PC-3 (cell line): ENCODE results near the gene MALAT1. TPM values are rescaled to one million over a fixed set of nuclear protein-coding genes. Genes with fewer than 3 reads are reported as not detected.

Experiments used
- ATAC-seq: fragments of 200-7000 bp; cut with Tn5 transposase; 2 replicates; pipeline ENCODE4 v1.9.1; 2020; ENCODE audit warnings: mild to moderate bottlenecking, moderate library complexity
- BruUV-seq: library from RNA; stranded (reverse); fragments of 400-500 nt; replicated peaks from 2 replicates; lab custom pipeline; 2021; lab: Mats Ljungman, UMichigan
- CTCF ChIA-PET: fragments of 300-600 bp; sonication (Branson Sonifier 250); formaldehyde crosslinking; loops from one replicate; lab custom pipeline; 2022; ENCODE audit warnings: antibody characterized with exemption; lab: Charles Lee
- POLR2A ChIA-PET: fragments of 300-600 bp; sonication (Branson Sonifier 250); formaldehyde crosslinking; loops from one replicate; lab custom pipeline; 2022; ENCODE audit warnings: antibody characterized with exemption; ENCODE audit not compliant: unreplicated experiment; lab: Charles Lee
- DNase-seq: peaks from one replicate; pipeline ENCODE4 v3.0.0-alpha.2; 2015
- H2AFZ ChIP-seq: fragments of 300-600 bp; sonication (generic); 2 replicates; pipeline ENCODE4 v1.6.0; 2016; ENCODE audit warnings: antibody characterized with exemption, low read length
- H3F3A ChIP-seq: fragments of 300-600 bp; sonication (generic); one replicate; pipeline ENCODE4 v1.6.0; 2017; ENCODE audit warnings: antibody characterized with exemption, low read length, control low read depth, mild to moderate bottlenecking; ENCODE audit not compliant: unreplicated experiment
- H3K27ac ChIP-seq: fragments of 300-600 bp; sonication (generic); 2 replicates; pipeline ENCODE4 v1.5.1; 2016; ENCODE audit warnings: mild to moderate bottlenecking, low read length
- H3K27me3 ChIP-seq: fragments of 300-600 bp; sonication (generic); 2 replicates; pipeline ENCODE4 v1.6.1; 2016; ENCODE audit warnings: low read length, mixed read lengths
- H3K36me3 ChIP-seq: fragments of 300-600 bp; sonication (generic); 2 replicates; pipeline ENCODE4 v1.6.1; 2016; ENCODE audit warnings: low read depth, mixed run types, low read length, mixed read lengths
- H3K4me1 ChIP-seq: fragments of 300-600 bp; sonication (generic); 2 replicates; pipeline ENCODE4 v1.5.1; 2016; ENCODE audit warnings: low read length; ENCODE audit not compliant: insufficient read depth
- H3K4me2 ChIP-seq: fragments of 300-600 bp; sonication (generic); 2 replicates; pipeline ENCODE4 v1.6.0; 2016; ENCODE audit warnings: low read length
- H3K4me3 ChIP-seq: fragments of 300-600 bp; sonication (generic); 2 replicates; pipeline ENCODE4 v1.5.1; 2016; ENCODE audit warnings: mild to moderate bottlenecking, low read length, mixed read lengths
- H3K79me2 ChIP-seq: fragments of 300-600 bp; sonication (generic); 2 replicates; pipeline ENCODE4 v1.6.1; 2017; ENCODE audit warnings: low read length, mixed read lengths
- H3K9ac ChIP-seq: fragments of 300-600 bp; sonication (generic); 2 replicates; pipeline ENCODE4 v1.6.0; 2016; ENCODE audit warnings: mild to moderate bottlenecking, low read length
- H3K9me2 ChIP-seq: fragments of 300-600 bp; sonication (generic); replicated peaks from 2 replicates; pipeline ENCODE4 v1.6.1; 2016; ENCODE audit warnings: mixed run types, low read length, mixed read lengths
- H3K9me3 ChIP-seq: fragments of 300-600 bp; sonication (generic); 2 replicates; pipeline ENCODE4 v1.6.1; 2016; ENCODE audit warnings: low read length, mixed read lengths
- H4K20me1 ChIP-seq: fragments of 300-600 bp; sonication (generic); 2 replicates; pipeline ENCODE4 v1.6.1; 2016; ENCODE audit warnings: low read length, mixed read lengths
- CTCF ChIP-seq: fragments of 300-600 bp; sonication (generic); conservative IDR thresholded peaks from 2 replicates; pipeline ENCODE4 v1.5.1; 2017; ENCODE audit warnings: antibody characterized with exemption, low read depth, mild to moderate bottlenecking, low read length
- EZH2 ChIP-seq: fragments of 300-600 bp; sonication (generic); IDR thresholded peaks from one replicate; pipeline ENCODE4 v1.6.1; 2017; ENCODE audit warnings: antibody characterized with exemption, mild to moderate bottlenecking, low read length; ENCODE audit not compliant: unreplicated experiment
- EZH2phosphoT487 ChIP-seq: fragments of 300-600 bp; sonication (generic); IDR thresholded peaks from 2 replicates; pipeline ENCODE4 v1.6.1; 2018; ENCODE audit warnings: mild to moderate bottlenecking, antibody characterized with exemption, low read length, borderline replicate concordance
- intact Hi-C: fragments of 100-400 bp; cut with micrococcal nuclease; formaldehyde crosslinking; loops from 2 replicates; pipeline ENCODE4 v1.9.0; 2023
- total RNA-seq: library from RNA; depleted of rRNA; stranded (reverse); fragments of >200 nt; gene quantifications from 2 replicates; pipeline ENCODE4 v1.2.3, GENCODE V29; 2014

The MALAT1 gene
- total RNA-seq, 1 experiment from 2014 or later: 1,345 TPM

- H3K9me3 ChIP-seq: no peaks in the 10 kb centered on the region
- no peaks in the 10 kb centered on the region for H3K9me2 ChIP-seq
- no peak overlapping the region for H3K9ac ChIP-seq
- H3K36me3 ChIP-seq: peaks cover 29% of the 10 kb centered on the region
- no peak for DNase-seq
- no peak overlapping the region for H3K4me2 ChIP-seq
- ChIA-PET POLR2A (no interaction called here), CTCF (no interaction called here)
- H3K27ac ChIP-seq: no peak overlapping the region
- no peak for ATAC-seq
- no peaks in the 10 kb centered on the region for H3F3A ChIP-seq
- no TSS peak for BruUV-seq
- H4K20me1 ChIP-seq: no peaks in the 10 kb centered on the region
- no peak for TF ChIP-seq CTCF
- no peak for TF ChIP-seq EZH2
- no peak for TF ChIP-seq EZH2phosphoT487
- no peaks in the 10 kb centered on the region for H3K27me3 ChIP-seq
- H3K4me1 ChIP-seq: peaks cover 14% of the 10 kb centered on the region
- H3K4me3 ChIP-seq: no peak overlapping the region
- intact Hi-C loops: no loop called here
- no peak overlapping the region for H2AFZ ChIP-seq
- 0 out of 2 replicates have a peak, but pooled peaks cover 5% of the 10 kb centered on the region for H3K79me2 ChIP-seq
Observed at GRCh38 chr11:65536412-65537295, 37.8 kb downstream of the MALAT1 start.

- H3K27me3 ChIP-seq: no peaks in the 10 kb centered on the region
- H4K20me1 ChIP-seq: no peaks in the 10 kb centered on the region
- DNase-seq (no peak), ATAC-seq (no peak)
- no peak overlapping the region for H3K27ac ChIP-seq
- BruUV-seq: no TSS peak
- H3K36me3 ChIP-seq: peaks cover 29% of the 10 kb centered on the region
- H3K4me2 ChIP-seq: no peak overlapping the region
- 0 out of 2 replicates have a peak, but pooled peaks cover 5% of the 10 kb centered on the region for H3K79me2 ChIP-seq
- ChIA-PET POLR2A (no interaction called here), CTCF (no interaction called here)
- H3F3A ChIP-seq: no peaks in the 10 kb centered on the region
- H3K9ac ChIP-seq: no peak overlapping the region
- no peak overlapping the region for H2AFZ ChIP-seq
- peaks cover 19% of the 10 kb centered on the region for H3K4me1 ChIP-seq
- intact Hi-C loops: no loop called here
- H3K9me2 ChIP-seq: no peaks in the 10 kb centered on the region
- H3K4me3 ChIP-seq: no peak overlapping the region
- H3K9me3 ChIP-seq: no peaks in the 10 kb centered on the region
- TF ChIP-seq CTCF: no peak
- no peak for TF ChIP-seq EZH2
- TF ChIP-seq EZH2phosphoT487: no peak
Observed at GRCh38 chr11:65537296-65537597, 38.4 kb downstream of the MALAT1 start.

GRCh38 chr11:65537620-65538231, 38.9 kb downstream of the MALAT1 start:
- H3K79me2 ChIP-seq: 0 out of 2 replicates have a peak, but pooled peaks cover 5% of the 10 kb centered on the region
- H3K4me1 ChIP-seq: peaks cover 19% of the 10 kb centered on the region
- H3K9ac ChIP-seq: no peak overlapping the region
- ChIA-PET POLR2A (interaction anchor here (0.6 kb wide), 1 partner anchor 39 kb away, joined by 4 read pairs; no protein-coding TSS in a partner anchor), CTCF (no interaction called here)
- H4K20me1 ChIP-seq: no peaks in the 10 kb centered on the region
- no peak for DNase-seq
- H3K9me2 ChIP-seq: no peaks in the 10 kb centered on the region
- no peak overlapping the region for H3K4me2 ChIP-seq
- H3K4me3 ChIP-seq: no peak overlapping the region
- no peaks in the 10 kb centered on the region for H3K27me3 ChIP-seq
- TF ChIP-seq EZH2phosphoT487 (no peak), EZH2 (no peak), CTCF (no peak)
- no peaks in the 10 kb centered on the region for H3F3A ChIP-seq
- no peak for ATAC-seq
- no peaks in the 10 kb centered on the region for H3K9me3 ChIP-seq
- H2AFZ ChIP-seq: no peak overlapping the region
- peaks cover 25% of the 10 kb centered on the region for H3K36me3 ChIP-seq
- intact Hi-C loops: no loop called here
- no TSS peak for BruUV-seq
- no peak overlapping the region for H3K27ac ChIP-seq
